ENCODE data around the gene PTPRK.

Gene PTPRK

DNA sequence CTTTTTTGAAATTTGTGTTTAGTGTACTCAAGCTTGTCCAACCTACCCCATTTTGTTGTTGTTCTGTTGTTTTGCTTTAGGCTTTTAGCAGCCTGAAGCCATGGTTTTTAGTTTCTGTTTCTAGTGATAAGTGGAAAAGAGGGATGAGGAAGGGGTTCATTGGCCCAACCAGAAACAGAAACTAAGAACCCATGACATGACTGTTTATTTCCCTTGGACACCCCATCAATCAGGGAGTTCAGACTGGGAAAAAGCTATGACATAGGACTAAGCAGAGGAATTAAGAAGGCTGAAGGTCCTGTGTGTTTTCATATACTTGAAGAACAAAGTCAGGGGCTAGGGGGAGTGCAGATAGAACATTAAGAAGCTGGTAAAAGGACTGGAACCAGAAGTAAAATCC is 425.0 kb downstream of the PTPRK start:
- no peak overlapping the region for H3K9ac ChIP-seq (ENCODE audit: low read depth, low read length)
- no peaks in the 10 kb centered on the region; the same call in 1 of the 2 replicates for H3K4me1 ChIP-seq (ENCODE audit: insufficient read depth, low read length)
- H3K9me3 ChIP-seq (ENCODE audit: control insufficient read depth, insufficient read depth, low read length), result no peaks in the 10 kb centered on the region
- H3K36me3 ChIP-seq (ENCODE audit: insufficient read depth, low read length), result no peaks in the 10 kb centered on the region

DNA sequence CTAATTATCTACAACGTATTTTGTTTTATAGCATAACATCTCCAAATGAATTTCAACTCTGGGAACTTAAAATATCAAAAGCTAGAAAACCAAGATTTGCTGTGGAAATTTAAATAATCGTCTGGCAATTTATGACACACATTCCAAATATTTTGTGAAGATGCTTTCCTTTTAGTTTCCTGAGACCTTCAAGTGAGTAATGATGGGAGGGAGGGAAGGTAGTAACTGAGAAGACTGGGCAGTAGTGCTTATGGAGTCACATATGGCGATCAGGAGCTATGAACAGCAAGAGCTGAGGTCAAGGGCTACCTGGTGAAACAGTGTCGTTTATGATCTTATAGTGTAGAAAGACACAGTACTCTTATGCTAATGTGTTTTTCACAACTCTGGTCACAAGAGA is 441.4 kb downstream of the PTPRK start:
- H3K9me3 ChIP-seq (ENCODE audit: control insufficient read depth, insufficient read depth, low read length), result no peaks in the 10 kb centered on the region
- no peak overlapping the region for H3K9ac ChIP-seq (ENCODE audit: low read depth, low read length)
- H3K36me3 ChIP-seq (ENCODE audit: insufficient read depth, low read length), result no peaks in the 10 kb centered on the region

DNA sequence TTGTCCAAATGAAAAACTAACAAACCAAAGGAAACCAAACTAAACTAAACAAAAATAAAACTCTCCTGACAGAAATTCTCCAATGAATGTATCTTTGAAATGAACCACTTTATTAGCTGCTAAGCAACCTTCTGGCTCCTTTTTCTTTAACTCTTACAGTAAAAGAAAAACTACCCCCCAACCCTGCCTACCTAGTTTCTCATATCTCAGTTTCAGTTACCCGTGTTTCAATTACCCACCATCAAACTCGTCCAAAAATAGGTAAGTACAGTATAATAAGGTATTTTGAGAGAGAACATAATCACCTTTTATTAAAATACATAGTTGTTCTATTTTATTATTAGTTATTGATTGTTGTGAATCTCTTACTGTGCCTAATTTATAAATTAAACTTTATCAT is 442.1 kb downstream of the PTPRK start:
- Histone ChIP-seq H3K36me3 (ENCODE audit: insufficient read depth, low read length) (no peaks in the 10 kb centered on the region), H3K9me3 (ENCODE audit: control insufficient read depth, insufficient read depth, low read length) (no peaks in the 10 kb centered on the region), H3K9ac (ENCODE audit: low read depth, low read length) (no peak overlapping the region), H3K4me1 (ENCODE audit: insufficient read depth, low read length) (no peaks in the 10 kb centered on the region)

More for the DNA sequence above, 441.4 kb downstream of the PTPRK start:
- no peaks in the 10 kb centered on the region for H3K4me1 ChIP-seq (ENCODE audit: insufficient read depth, low read length)

DNA sequence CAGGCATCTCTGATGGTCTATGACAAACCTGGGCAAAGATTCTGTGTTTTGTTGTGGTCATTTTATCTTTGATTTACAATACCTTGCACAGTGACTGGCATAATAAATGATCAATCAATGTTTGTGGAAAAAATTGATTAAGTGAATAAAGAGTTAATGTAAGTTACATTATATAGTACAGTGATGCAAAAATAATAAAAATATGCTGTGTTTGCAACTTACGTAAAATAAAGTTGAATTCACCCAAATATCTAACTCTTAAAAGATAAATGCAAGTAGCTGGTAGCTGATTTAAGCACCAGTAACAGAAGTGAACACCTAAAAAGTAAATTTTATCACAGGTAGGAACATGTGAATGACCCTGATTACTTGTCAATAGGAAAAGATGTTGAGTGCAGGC is 443.6 kb downstream of the PTPRK start:
- Histone ChIP-seq H3K9me3 (ENCODE audit: control insufficient read depth, insufficient read depth, low read length) (no peaks in the 10 kb centered on the region), H3K36me3 (ENCODE audit: insufficient read depth, low read length) (no peaks in the 10 kb centered on the region), H3K4me1 (ENCODE audit: insufficient read depth, low read length) (no peaks in the 10 kb centered on the region), H3K9ac (ENCODE audit: low read depth, low read length) (no peak overlapping the region)

- H3K9ac ChIP-seq (ENCODE audit: low read depth, low read length), result no peak overlapping the region
- H3K9me3 ChIP-seq (ENCODE audit: control insufficient read depth, insufficient read depth, low read length), result no peaks in the 10 kb centered on the region
- H3K36me3 ChIP-seq (ENCODE audit: insufficient read depth, low read length), result no peaks in the 10 kb centered on the region
- H3K4me1 ChIP-seq (ENCODE audit: insufficient read depth, low read length), result no peaks in the 10 kb centered on the region
Observed at GRCh38 chr6:128074567-128074966, 445.8 kb downstream of the PTPRK start.

DNA sequence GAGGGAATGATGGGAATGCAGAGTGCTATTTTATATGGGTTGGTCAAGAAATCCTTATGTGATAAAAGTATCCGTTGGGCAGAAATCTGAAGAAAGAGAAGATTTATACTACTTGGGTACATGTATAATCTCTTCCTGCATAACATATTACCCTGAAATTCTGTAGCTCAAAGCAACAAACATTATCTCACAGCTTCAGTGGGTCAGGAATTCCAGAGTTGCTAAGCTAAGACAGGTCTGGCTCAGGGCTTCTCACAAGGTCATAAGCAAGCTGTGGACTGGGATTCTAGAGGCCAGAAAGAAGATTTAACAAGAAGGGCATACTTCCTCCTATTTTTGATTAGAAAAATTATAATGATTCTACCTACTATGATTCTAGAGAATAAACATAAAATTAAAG is 447.0 kb downstream of the PTPRK start:
- no peak overlapping the region for H3K9ac ChIP-seq (ENCODE audit: low read depth, low read length)
- no peaks in the 10 kb centered on the region for H3K9me3 ChIP-seq (ENCODE audit: control insufficient read depth, insufficient read depth, low read length)
- no peaks in the 10 kb centered on the region for H3K4me1 ChIP-seq (ENCODE audit: insufficient read depth, low read length)
- no peaks in the 10 kb centered on the region for H3K36me3 ChIP-seq (ENCODE audit: insufficient read depth, low read length)

GRCh38 chr6:128071212-128071611 is 449.2 kb downstream of the PTPRK start:
- Histone ChIP-seq H3K9ac (ENCODE audit: low read depth, low read length) (no peak overlapping the region), H3K9me3 (ENCODE audit: control insufficient read depth, insufficient read depth, low read length) (no peaks in the 10 kb centered on the region), H3K36me3 (ENCODE audit: insufficient read depth, low read length) (no peaks in the 10 kb centered on the region), H3K4me1 (ENCODE audit: insufficient read depth, low read length) (peaks cover 7% of the 10 kb centered on the region; the same call in 1 of the 2 replicates)

DNA sequence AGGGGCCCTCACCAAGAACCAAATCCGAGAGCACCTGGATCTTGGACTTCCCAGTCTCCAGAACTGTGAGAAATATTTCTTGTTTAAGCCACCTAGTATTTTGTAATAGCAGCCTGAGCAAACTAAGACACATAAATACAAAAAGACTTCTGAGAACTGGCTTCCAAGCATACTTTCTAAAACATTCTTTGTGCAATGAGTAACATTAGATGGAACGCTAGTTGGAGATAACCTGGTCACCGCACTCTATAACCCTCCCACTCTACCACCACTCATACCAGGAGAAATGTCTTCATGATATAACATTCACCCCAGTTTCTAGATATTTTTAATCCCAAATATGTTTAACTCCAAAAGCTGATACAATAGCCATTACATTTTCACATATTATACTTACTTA is 450.0 kb downstream of the PTPRK start:
- H3K9ac ChIP-seq (ENCODE audit: low read depth, low read length), result no peak overlapping the region
- no peaks in the 10 kb centered on the region for H3K36me3 ChIP-seq (ENCODE audit: insufficient read depth, low read length)
- H3K9me3 ChIP-seq (ENCODE audit: control insufficient read depth, insufficient read depth, low read length), result no peaks in the 10 kb centered on the region
- peaks cover 7% of the 10 kb centered on the region; the same call in 1 of the 2 replicates for H3K4me1 ChIP-seq (ENCODE audit: insufficient read depth, low read length)

DNA sequence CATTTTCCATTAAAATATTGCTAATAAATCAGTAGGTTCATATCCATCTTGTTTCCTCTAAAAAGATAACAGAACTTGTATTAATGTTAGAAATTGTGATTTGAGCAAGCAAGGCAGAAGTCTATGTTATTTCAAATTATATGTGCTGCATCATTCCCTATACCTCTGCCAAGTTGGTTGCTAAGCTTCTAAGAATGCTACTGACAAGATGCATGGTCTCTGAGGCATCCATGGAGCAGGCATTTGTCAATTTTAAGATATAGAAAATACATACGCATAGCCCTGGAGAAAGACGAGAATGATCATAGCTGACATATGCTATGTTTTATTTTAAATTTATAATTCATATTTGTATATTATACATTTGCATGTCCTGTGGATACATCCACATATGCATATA is 451.2 kb downstream of the PTPRK start:
- Histone ChIP-seq H3K9ac (ENCODE audit: low read depth, low read length) (no peak overlapping the region), H3K4me1 (ENCODE audit: insufficient read depth, low read length) (peaks cover 7% of the 10 kb centered on the region; the same call in 1 of the 2 replicates), H3K36me3 (ENCODE audit: insufficient read depth, low read length) (no peaks in the 10 kb centered on the region), H3K9me3 (ENCODE audit: control insufficient read depth, insufficient read depth, low read length) (no peaks in the 10 kb centered on the region)

- H3K36me3 ChIP-seq (ENCODE audit: insufficient read depth, low read length), result no peaks in the 10 kb centered on the region
- H3K9ac ChIP-seq (ENCODE audit: low read depth, low read length), result no peak overlapping the region
- no peaks in the 10 kb centered on the region for H3K9me3 ChIP-seq (ENCODE audit: control insufficient read depth, insufficient read depth, low read length)
- peaks cover 7% of the 10 kb centered on the region; the same call in 1 of the 2 replicates for H3K4me1 ChIP-seq (ENCODE audit: insufficient read depth, low read length)
Observed at GRCh38 chr6:128068119-128068479, 452.3 kb downstream of the PTPRK start.

DNA sequence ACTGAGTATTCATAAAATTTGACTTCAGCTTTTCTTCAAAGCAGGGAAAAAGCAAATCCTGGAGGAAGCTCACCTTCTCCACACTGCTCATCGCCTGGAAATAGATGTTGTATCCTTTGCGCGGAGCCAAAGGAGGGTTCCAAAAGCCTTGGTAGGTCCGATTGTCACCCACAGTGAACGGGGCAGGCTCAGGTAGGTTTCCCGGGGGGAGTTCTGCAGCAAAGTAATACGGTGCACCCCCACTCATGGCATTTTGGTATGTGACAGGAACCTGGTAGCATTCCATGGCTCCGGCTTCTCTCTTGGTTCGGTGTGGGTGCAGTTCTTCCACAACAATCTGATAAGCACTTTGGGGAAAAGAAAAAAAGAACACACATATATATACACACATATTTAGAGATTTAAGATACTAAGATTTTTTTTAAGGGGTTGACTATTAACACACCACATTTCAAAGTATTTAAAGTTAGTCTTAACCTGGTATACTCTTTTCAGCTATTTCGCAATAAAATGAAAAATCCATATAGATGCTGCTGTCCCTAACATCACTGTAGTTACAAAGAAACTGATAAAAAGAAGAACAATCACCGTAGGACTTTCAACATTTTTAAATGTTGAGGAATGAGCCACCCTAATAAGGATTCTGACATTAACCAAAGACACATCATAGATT is 452.8 kb downstream of the PTPRK start:
- Histone ChIP-seq H3K9me3 (ENCODE audit: control insufficient read depth, insufficient read depth, low read length) (no peaks in the 10 kb centered on the region), H3K36me3 (ENCODE audit: insufficient read depth, low read length) (no peaks in the 10 kb centered on the region), H3K4me1 (ENCODE audit: insufficient read depth, low read length) (peaks cover 7% of the 10 kb centered on the region; the same call in 1 of the 2 replicates), H3K9ac (ENCODE audit: low read depth, low read length) (no peak overlapping the region)

GRCh38 chr6:128065072-128065471 is 455.3 kb downstream of the PTPRK start:
- no peaks in the 10 kb centered on the region for H3K9me3 ChIP-seq (ENCODE audit: control insufficient read depth, insufficient read depth, low read length)
- peaks cover 7% of the 10 kb centered on the region; the same call in 1 of the 2 replicates for H3K4me1 ChIP-seq (ENCODE audit: insufficient read depth, low read length)

GRCh38 chr6:128064540-128064895 is 455.9 kb downstream of the PTPRK start:
- H3K36me3 ChIP-seq (ENCODE audit: insufficient read depth, low read length), result no peaks in the 10 kb centered on the region
- no peak overlapping the region for H3K9ac ChIP-seq (ENCODE audit: low read depth, low read length)
- H3K9me3 ChIP-seq (ENCODE audit: control insufficient read depth, insufficient read depth, low read length), result no peaks in the 10 kb centered on the region
- peaks cover 7% of the 10 kb centered on the region; the same call in 1 of the 2 replicates for H3K4me1 ChIP-seq (ENCODE audit: insufficient read depth, low read length)

More at GRCh38 chr6:128065072-128065471, 455.3 kb downstream of the PTPRK start:
- H3K9ac ChIP-seq (ENCODE audit: low read depth, low read length), result no peak overlapping the region
- no peaks in the 10 kb centered on the region for H3K36me3 ChIP-seq (ENCODE audit: insufficient read depth, low read length)

- H3K36me3 ChIP-seq (ENCODE audit: insufficient read depth, low read length), result no peaks in the 10 kb centered on the region
- H3K9me3 ChIP-seq (ENCODE audit: control insufficient read depth, insufficient read depth, low read length), result no peaks in the 10 kb centered on the region
- peaks cover 7% of the 10 kb centered on the region; the same call in 1 of the 2 replicates for H3K4me1 ChIP-seq (ENCODE audit: insufficient read depth, low read length)
- H3K9ac ChIP-seq (ENCODE audit: low read depth, low read length), result no peak overlapping the region
Observed at GRCh38 chr6:128063850-128064539, 456.4 kb downstream of the PTPRK start.
